Limb (tissue), 2 donors: ENCODE results near the gene BBS7.

Experiments
- DNase-seq, 2 donors: peaks; one replicate each; pipeline ENCODE4 v3.0.0-alpha.2; 2016; ENCODE audit errors: extremely low spot score in 2 of 2

BBS7 gene

DNA sequence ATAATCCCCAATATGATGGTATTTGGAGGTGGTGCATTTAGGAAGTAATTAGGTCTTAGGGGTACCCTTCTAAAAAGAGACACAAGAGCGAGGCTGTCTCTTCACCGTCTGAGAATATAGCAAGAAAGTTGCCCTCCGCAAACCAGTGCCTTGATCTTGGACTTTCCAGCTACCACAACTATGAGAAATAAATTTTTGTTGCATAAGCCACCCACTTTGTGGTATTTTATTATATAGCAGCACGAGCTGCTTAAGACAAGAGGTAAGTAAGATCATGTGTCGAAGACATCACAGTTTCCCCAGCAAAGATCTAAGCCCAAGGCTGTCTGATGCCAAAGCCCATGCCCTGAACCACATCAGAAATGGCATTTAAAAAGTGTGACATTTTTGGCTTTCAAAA, 78.8 kb downstream of the BBS7 start:
- no peak for DNase-seq

DNA sequence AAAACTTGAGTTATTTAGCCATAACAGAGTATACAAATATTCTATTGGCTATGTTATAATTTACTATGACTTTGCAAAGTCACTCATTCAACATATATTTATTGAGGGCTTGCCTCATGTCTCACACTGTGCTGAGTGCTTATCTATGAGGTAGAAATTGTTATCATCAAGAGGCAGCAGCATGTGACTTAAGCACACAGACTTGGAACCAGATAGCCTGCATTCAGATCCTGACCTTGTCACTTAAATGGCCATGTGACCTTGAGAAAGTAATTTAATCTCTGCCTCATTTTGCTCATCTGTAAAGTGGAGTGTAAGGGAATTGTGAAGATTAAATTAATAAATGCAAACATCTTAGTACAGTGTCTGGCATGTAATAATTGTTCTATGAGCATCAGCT, 79.3 kb downstream of the BBS7 start:
- DNase-seq = no peak

DNA sequence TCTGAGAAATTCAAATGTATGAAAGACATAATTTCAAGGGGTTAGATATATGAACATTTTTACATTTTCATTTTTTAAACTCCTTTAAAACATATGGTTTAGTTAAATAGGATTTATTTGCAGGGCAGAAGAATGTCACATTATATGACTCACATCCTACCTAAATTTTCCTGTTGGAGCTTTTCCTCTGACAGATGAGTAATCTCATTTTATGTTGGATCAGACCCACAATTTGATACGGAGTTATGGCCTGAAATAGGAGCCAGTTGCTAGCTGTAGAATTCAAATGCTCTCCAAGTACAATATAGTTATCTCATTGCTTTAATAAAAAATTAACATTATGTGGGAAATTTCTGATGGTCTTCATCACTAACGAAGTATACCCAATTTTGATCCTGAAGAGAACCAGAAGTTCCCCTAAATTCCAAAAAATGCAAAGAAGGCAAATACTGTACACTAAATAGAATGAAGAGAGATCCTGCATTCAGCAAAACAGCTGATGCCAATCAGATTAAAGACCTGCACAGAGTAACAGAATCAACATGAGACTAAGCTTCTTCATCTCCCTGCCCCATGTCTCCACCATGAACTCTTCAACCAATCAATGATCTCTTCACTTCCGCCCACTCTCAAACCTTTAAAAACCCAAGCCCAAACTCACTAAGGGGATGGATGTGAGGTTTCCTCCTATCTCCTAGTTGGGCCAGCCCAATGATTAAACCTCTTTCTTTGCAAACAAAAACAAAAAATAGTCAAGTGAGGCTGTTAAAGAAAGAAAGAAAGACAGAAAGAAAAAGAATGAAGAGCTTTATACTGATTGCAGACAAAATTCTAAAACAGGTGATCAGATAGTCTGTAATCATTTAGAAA, 80.1 kb downstream of the BBS7 start:
- DNase-seq = no peak

GRCh38 chr4:121789455-121789854, 80.8 kb downstream of the BBS7 start:
- no peak for DNase-seq

- no peak for DNase-seq
These were observed 81.4 kb downstream of the BBS7 start for GRCh38 chr4:121788896-121789295.

GRCh38 chr4:121786221-121786620, 84.1 kb downstream of the BBS7 start:
- no peak for DNase-seq

DNA sequence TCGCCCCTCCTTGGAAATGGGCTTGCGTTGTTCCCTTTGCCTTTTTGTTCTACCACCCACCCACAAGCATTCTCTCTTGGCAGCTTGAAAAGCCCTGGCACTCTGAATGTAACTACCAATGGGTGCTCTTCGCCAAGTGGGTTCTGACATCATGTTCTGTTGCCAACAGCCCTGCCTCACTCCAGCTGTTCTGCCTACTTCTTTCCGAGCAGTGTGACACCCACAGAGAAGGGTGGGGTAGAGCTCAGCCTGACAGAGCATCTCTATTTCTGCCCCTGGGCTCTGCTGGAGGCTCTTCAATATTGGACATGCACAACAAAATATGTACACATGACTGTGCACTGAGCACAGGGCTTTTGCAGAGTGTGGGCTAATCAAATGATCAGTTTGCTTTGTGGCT, 84.8 kb downstream of the BBS7 start:
- no peak for DNase-seq

- DNase-seq = peak in 1 of 2 donors; percentile 24
These were observed 85.3 kb downstream of the BBS7 start for GRCh38 chr4:121784975-121785374.

DNA sequence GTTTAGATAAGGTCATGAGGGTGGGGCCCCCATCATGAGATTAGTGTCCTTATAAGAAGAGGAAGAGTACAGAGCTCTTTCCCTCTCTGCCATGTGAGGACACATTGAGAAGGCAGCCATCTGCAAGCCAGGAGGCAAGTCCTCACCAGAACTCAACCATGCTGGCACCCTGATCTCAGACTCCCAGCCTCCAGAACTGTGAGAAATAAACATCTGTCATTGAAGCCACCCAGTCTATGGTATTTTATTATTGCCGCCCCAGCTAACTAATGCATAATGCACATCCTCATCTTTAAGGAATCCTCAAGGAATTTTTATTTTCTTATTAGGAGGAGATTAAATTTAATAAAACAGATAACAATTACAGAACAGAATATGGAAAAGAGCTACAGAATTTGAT, 85.9 kb downstream of the BBS7 start:
- DNase-seq = no peak

GRCh38 chr4:121783210-121783609, 87.1 kb downstream of the BBS7 start:
- DNase-seq = no peak

DNA sequence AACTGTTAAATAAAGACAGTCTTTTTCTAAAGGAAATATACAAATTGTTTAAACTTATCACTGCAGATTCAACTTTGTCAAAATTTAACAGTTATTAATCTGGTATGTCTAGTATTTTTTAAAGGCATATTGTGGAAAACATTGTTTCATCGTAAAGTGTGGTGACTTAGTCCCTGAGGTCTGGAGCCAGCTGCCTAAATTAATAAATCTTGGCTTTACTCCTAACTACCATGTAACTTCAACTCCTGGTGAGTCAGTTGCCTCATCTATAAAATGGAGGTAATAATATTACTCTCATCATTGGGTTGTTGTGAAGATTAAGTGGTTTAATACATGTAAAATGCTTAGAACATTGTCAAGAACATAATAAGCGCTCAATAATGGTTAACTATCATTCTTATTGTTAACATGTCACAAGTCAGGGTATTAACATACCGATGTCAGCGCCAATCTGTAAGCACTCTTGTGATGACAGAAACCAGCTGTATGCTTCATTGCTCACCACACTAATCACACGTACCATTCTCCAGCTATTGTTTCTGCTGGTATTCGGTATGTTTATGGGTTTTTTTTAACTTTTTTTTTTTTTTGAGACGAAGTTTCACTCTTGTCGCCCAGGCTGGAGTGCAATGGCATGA, 91.2 kb downstream of the BBS7 start:
- peak in 1 of 2 donors; percentile 29 for DNase-seq

- DNase-seq = no peak
These were observed 92.6 kb downstream of the BBS7 start for GRCh38 chr4:121777625-121778024.

DNA sequence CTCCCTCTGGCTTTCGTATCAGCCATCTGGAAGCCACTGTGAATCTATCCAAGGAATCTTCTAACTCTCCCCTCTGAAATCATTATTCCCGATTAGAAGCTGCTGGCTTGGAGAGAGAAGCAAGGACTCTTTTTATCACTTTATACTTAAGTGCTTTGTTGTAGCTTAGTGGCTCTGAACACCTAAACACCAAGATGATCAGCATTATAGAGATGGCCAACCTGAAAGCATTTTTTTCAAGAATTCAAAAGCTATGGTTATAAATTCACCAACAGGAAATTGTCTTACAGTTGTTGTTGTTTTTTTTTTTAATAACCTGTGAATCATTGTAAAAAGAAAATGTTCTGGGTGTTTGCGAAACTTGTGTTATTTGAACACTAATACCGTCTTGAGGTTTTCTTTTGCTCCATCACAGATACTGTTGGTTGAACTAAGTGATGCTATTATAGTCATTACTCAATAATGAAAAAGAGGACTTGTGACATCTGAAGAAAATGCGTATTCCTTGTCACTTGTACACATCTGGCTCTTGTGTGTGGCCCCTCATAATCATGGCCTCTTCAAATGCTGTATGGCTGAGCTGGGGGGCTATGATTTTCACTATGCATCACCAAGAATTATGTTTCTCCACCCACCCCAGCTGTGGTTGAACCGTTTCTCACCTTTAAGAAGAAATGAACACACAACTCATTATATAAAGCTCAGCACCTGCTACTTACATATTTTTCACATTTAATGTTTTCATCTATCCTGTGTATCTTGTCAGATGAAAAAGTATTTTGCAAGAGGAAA, 93.5 kb downstream of the BBS7 start:
- DNase-seq = no peak
